ENCODE data around the gene PKN3.

The PKN3 gene

DNA sequence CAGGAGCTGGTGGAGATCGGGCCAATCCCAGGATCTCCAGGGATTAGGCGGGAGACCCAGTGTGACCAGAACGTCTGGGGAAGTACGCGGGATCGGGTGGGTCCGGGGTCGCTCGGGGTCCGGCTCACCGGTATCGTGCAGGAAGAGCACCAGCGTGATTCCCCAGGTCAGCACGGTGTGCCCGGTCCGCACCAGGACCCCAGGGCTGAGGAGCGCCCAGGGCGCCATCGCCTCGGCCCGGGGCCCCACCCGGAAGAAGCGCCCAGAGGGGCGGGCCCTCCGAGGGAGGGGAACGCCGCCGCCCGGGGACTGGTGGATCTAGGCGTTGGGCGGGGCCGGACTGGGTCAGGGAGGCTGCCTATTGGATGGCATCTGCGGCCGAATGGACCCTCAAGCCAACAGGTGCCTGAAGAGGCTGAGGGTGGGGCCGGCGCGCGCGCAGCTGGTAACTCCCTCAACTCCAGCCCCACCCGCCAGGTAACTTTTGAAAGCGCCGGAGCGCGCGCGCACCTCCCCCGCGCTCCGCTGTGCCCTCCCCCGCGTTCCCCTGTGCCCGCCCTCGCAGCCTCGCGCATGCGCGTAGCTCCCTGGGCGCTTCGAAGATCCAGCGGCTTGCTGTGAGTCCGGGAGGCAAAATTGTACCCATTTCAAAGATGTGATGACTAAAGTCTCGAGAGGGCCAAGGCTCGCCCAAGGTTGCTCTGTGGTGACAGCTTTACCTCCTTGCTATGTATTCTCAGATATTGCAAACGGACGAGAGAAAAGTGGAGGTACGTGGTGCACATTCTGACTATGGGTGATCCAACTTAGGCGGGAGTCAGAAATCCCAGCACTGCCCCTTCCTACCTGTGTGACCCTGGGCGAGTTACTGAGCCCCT is 21.8 kb downstream of the PKN3 start, which contains the start of gene ZDHHC12:
Gene ZDHHC12, minus strand, starts transcription at position 262 of the 878 bp plus-strand sequence. Its CDS starts 34 bp downstream, at position 228.
- TF ChIP-seq, protein P1, sequence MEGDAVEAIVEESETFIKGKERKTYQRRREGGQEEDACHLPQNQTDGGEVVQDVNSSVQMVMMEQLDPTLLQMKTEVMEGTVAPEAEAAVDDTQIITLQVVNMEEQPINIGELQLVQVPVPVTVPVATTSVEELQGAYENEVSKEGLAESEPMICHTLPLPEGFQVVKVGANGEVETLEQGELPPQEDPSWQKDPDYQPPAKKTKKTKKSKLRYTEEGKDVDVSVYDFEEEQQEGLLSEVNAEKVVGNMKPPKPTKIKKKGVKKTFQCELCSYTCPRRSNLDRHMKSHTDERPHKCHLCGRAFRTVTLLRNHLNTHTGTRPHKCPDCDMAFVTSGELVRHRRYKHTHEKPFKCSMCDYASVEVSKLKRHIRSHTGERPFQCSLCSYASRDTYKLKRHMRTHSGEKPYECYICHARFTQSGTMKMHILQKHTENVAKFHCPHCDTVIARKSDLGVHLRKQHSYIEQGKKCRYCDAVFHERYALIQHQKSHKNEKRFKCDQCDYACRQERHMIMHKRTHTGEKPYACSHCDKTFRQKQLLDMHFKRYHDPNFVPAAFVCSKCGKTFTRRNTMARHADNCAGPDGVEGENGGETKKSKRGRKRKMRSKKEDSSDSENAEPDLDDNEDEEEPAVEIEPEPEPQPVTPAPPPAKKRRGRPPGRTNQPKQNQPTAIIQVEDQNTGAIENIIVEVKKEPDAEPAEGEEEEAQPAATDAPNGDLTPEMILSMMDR (IDR thresholded peaks at IDR 0.05): no peak

DNA sequence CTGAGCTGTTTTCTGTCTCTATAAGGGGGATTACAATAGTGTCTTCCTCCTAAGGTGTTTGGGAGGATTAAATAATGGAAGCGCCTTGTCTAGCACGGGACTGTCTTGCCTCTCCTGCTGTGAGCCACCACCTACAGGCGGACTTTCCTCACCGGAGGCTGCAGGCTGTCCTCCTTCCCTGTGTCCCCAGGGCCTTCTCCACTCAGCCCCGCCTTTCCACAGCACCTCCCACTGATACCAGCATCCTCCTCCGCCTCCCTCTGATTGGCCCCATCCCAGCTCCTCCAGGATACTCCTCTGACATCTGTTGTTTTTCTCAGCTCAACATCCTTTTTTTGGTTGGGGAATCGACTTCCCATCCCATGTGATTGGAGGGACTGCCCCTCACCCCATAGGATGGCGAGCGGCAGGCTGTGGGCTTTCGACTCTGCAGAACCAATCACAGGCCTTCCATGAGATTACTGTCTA is 22.5 kb downstream of the PKN3 start:
- TF ChIP-seq, protein P1 (IDR thresholded peaks at IDR 0.05): no peak

DNA sequence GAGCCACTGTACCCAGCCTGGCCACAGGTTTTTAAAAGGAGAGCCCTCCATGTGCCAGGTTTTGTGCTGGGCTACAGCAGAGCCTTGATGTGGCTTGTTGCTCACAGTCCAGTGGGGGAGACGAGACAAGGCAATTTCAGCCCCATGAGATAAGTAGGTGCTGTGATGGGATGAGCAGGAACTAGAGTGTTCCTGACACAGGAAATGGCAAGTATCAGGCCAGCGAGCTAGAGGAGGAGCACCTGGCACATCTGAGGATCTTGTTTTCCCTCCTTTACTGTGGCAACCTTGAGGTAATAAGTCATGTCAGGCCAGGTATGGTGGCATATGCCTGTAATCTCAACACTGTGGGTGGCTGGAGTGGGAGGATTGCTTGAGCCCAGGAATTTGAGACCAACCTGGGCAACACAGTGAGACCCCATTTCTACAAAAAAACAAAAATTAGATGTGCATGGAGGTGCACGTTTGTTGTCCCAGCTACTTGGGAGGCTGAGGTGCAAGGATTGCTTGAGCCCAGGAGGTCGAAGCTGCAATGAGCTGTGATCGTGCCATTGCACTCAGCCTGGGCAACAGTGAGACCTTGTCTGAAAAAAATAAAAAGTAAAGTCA is 25.4 kb downstream of the PKN3 start:
- TF ChIP-seq, protein P1 (IDR thresholded peaks at IDR 0.05): no peak

DNA sequence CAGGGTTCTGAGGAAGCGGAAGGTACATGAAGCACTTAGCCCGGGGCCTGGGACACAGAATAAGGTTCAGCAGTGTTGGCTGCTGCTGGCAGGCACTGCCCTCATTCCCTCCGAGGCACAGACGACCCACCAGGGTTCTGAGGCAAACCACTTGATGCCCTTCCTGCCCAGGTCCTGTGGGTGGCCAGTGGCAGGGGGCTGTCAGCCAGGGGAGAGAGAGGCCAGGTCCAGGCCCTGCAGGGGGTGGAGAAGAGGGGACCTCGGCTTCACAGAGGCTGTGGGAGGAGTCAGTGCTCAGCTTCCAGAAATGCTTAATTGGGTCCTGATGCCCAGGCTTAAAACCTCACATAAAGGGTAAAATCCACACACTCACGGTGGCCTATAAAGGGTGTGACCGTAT is 26.0 kb downstream of the PKN3 start:
- TF ChIP-seq, protein P1 (IDR thresholded peaks at IDR 0.05): no peak

- TF ChIP-seq, protein P1 (IDR thresholded peaks at IDR 0.05): no peak
Observed at GRCh38 chr9:128729302-128729701, 27.0 kb downstream of the PKN3 start.

DNA sequence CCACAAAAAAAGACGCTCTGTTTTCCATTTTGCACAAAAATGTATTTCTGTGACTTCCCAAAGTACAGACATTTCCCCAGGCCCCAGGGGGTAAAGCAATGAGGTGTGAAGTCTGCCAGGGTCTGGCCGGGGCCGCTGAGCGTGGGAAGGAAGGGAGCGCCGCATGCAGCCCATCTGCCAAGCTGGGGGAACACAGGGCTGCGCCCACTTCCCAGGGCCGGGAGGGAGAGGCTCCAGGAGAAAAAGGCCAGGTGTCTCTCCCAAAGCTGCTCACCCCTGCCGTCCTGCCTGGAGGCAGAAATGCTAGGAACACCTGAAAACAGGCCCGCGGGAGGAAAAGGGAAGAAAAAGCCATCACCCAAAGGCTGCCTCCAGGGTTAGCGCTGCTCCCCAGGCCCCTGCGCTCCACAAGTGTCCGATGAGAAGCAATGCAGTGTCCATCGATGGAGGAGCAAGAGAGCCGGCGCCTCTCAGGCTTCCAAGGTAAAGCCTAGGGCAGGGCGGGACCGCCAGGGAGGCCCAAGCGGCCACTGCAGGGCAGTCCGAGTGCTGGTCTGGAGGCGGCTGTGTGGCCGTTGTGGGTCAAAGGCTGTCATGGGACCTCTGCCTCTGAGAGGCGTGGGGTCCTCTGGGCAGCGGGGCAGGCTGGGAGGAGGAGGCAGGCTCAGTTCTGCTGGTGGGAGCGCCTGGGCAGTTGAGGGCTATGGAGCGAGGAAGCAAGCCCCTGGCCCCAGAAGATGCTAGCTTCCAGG is 27.6 kb downstream of the PKN3 start:
- TF ChIP-seq, protein P1 (IDR thresholded peaks at IDR 0.05): no peak

- TF ChIP-seq, protein P1 (IDR thresholded peaks at IDR 0.05): no peak
Observed at GRCh38 chr9:128731093-128731492, 28.8 kb downstream of the PKN3 start.

All from LNCAP (cell line).